HepG2 (cell line): ENCODE data around the gene BAZ1B. TPM values are rescaled to one million over a fixed set of nuclear protein-coding genes. Genes with fewer than 3 reads are reported as not detected.
A peak's percentile ranks its signal among the peaks of the same experiment; 100 is the strongest.

Experiments
- MAFF ChIP-seq: IDR thresholded peaks from 2 replicates; pipeline ENCODE4 v1.6.1; 2011; ENCODE audit warnings: low read depth, low read length, improper control_type of control experiment
- MIXL1 ChIP-seq: IDR thresholded peaks from 2 replicates; pipeline ENCODE4 v1.6.1; 2016
- NKX3-1 ChIP-seq: sonication (generic); formaldehyde crosslinking; IDR thresholded peaks from 2 replicates; pipeline ENCODE4 v1.5.0; 2020; ENCODE audit warnings: missing genetic modification reagents
- PCBP2 ChIP-seq: fragments of 200-400 bp; formaldehyde crosslinking; optimal IDR thresholded peaks from 2 replicates; pipeline ENCODE3; 2018; ENCODE audit warnings: low read length, low read depth; ENCODE audit not compliant: poor library complexity, severe bottlenecking
- SP1 ChIP-seq, 2 experiments: fragments of 450-650 bp in 1 of 2; sonication (generic) in 1 of 2; formaldehyde crosslinking in 1 of 2; IDR thresholded peaks; 2 replicates each; pipeline versions ENCODE4 v1.4.0 to v1.6.1; 2016 to 2020; ENCODE audit warnings: missing genetic modification reagents in 1 of 2
- SP4 ChIP-seq: sonication (generic); formaldehyde crosslinking; IDR thresholded peaks from 2 replicates; pipeline ENCODE4 v1.8.1; 2023; ENCODE audit warnings: mild to moderate bottlenecking, missing genetic modification reagents
- SRSF1 ChIP-seq: fragments of 200-400 bp; formaldehyde crosslinking; optimal IDR thresholded peaks from 2 replicates; pipeline ENCODE3; 2017; ENCODE audit warnings: mild to moderate bottlenecking, low read depth, low read length, moderate library complexity
- TOE1 ChIP-seq: sonication (generic); formaldehyde crosslinking; IDR thresholded peaks from 2 replicates; pipeline ENCODE4 v1.4.0; 2020; ENCODE audit warnings: mild to moderate bottlenecking, missing genetic modification reagents
- ZBTB21 ChIP-seq: sonication (generic); formaldehyde crosslinking; IDR thresholded peaks from 2 replicates; pipeline ENCODE4 v1.4.0; 2020; ENCODE audit warnings: missing genetic modification reagents
- ZC3H4 ChIP-seq: sonication (generic); formaldehyde crosslinking; IDR thresholded peaks from 2 replicates; pipeline ENCODE4 v1.4.0; 2020; ENCODE audit warnings: missing genetic modification reagents, borderline replicate concordance
- ZNF460 ChIP-seq: sonication (generic); formaldehyde crosslinking; IDR thresholded peaks from 2 replicates; pipeline ENCODE4 v1.5.1; 2020; ENCODE audit warnings: missing genetic modification reagents, mild to moderate bottlenecking, borderline replicate concordance
- ZNF546 ChIP-seq: sonication (generic); formaldehyde crosslinking; conservative IDR thresholded peaks from 2 replicates; pipeline ENCODE4 v1.8.1; 2023; ENCODE audit warnings: mild to moderate bottlenecking, missing genetic modification reagents
- ZNF549 ChIP-seq: sonication (generic); formaldehyde crosslinking; IDR thresholded peaks from 2 replicates; pipeline ENCODE4 v1.5.0; 2020; ENCODE audit warnings: missing genetic modification reagents
- ZNF552 ChIP-seq: sonication (generic); formaldehyde crosslinking; IDR thresholded peaks from 2 replicates; pipeline ENCODE4 v1.9.0; 2022; ENCODE audit warnings: missing genetic modification reagents, mild to moderate bottlenecking, borderline replicate concordance
- ZNF75D ChIP-seq: sonication (generic); formaldehyde crosslinking; IDR thresholded peaks from 2 replicates; pipeline ENCODE4 v1.8.1; 2023; ENCODE audit warnings: missing genetic modification reagents, mild to moderate bottlenecking, borderline replicate concordance
- polyA plus RNA-seq, 8 experiments: library from polyadenylated mRNA; depleted of rRNA in 3 of 8; stranded (reverse) in 7 of 8; unstranded in 1 of 8; fragments of >200 nt; fragmentation: Illumina TruSeq in 4 of 8; extraction: Trizol in 4 of 8; gene quantifications; 2 replicates each; pipeline versions ENCODE4 v1.2.1 to v1.2.3, GENCODE V29; 2011 to 2016; ENCODE audit warnings: low read depth in 4 of 8, missing spikeins in 1 of 8, mixed read lengths in 1 of 8; ENCODE audit not compliant: insufficient read depth in 1 of 8
- total RNA-seq, 5 experiments: library from RNA; depleted of rRNA; stranded (reverse); fragments of >200 nt; fragmentation: Illumina TruSeq; extraction: Trizol; gene quantifications; 2 replicates each; pipeline ENCODE4 v1.2.3, GENCODE V29; 2016; ENCODE audit warnings: low read depth in 1 of 5
- TF ChIP-seq, protein P1 (sequence below): IDR thresholded peaks from 2 replicates; pipeline ENCODE4 v1.6.1; 2016; ENCODE audit warnings: low read depth, missing genetic modification reagents, missing compliant biosample characterization
- TF ChIP-seq, protein P2 (sequence below): sonication (generic); formaldehyde crosslinking; IDR thresholded peaks from 2 replicates; pipeline ENCODE4 v1.5.1; 2020; ENCODE audit warnings: missing genetic modification reagents, mild to moderate bottlenecking, borderline replicate concordance
- TF ChIP-seq, protein P3 (sequence below): sonication (generic); formaldehyde crosslinking; IDR thresholded peaks from 2 replicates; pipeline ENCODE4 v1.5.0; 2020; ENCODE audit warnings: missing genetic modification reagents
- TF ChIP-seq, protein P4 (sequence below): sonication (generic); formaldehyde crosslinking; IDR thresholded peaks from 2 replicates; pipeline ENCODE4 v1.5.0; 2020; ENCODE audit warnings: missing genetic modification reagents

BAZ1B gene
- total and polyA plus RNA-seq, 2 of the 13 experiments (the other 11 are each of a cell fraction or from before 2014, with no cell fraction given), result 18.6 to 69.4 TPM

GRCh38 chr7:73557397-73558257, 35.5 kb upstream of the BAZ1B start, which contains the start of gene BCL7B (continued):
- TF ChIP-seq, protein P1, sequence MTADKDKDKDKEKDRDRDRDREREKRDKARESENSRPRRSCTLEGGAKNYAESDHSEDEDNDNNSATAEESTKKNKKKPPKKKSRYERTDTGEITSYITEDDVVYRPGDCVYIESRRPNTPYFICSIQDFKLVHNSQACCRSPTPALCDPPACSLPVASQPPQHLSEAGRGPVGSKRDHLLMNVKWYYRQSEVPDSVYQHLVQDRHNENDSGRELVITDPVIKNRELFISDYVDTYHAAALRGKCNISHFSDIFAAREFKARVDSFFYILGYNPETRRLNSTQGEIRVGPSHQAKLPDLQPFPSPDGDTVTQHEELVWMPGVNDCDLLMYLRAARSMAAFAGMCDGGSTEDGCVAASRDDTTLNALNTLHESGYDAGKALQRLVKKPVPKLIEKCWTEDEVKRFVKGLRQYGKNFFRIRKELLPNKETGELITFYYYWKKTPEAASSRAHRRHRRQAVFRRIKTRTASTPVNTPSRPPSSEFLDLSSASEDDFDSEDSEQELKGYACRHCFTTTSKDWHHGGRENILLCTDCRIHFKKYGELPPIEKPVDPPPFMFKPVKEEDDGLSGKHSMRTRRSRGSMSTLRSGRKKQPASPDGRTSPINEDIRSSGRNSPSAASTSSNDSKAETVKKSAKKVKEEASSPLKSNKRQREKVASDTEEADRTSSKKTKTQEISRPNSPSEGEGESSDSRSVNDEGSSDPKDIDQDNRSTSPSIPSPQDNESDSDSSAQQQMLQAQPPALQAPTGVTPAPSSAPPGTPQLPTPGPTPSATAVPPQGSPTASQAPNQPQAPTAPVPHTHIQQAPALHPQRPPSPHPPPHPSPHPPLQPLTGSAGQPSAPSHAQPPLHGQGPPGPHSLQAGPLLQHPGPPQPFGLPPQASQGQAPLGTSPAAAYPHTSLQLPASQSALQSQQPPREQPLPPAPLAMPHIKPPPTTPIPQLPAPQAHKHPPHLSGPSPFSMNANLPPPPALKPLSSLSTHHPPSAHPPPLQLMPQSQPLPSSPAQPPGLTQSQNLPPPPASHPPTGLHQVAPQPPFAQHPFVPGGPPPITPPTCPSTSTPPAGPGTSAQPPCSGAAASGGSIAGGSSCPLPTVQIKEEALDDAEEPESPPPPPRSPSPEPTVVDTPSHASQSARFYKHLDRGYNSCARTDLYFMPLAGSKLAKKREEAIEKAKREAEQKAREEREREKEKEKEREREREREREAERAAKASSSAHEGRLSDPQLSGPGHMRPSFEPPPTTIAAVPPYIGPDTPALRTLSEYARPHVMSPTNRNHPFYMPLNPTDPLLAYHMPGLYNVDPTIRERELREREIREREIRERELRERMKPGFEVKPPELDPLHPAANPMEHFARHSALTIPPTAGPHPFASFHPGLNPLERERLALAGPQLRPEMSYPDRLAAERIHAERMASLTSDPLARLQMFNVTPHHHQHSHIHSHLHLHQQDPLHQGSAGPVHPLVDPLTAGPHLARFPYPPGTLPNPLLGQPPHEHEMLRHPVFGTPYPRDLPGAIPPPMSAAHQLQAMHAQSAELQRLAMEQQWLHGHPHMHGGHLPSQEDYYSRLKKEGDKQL, result peak; percentile 41; the same call in 1 of the 2 replicates
- TF ChIP-seq ZNF552 (CRISPR knock-in tag) (peak; percentile 95), ZNF546 (CRISPR knock-in tag) (peak; percentile 95), SP1 (IDR thresholded peaks at IDR 0.05) (no peak), SP1 (CRISPR knock-in tag; IDR thresholded peaks at IDR 0.05) (0 out of 2 replicates have a peak, but pooled peaks have one; percentile 37), ZNF460 (CRISPR knock-in tag) (peak; percentile 17; the same call in 1 of the 2 replicates), PCBP2 (no peak), ZNF549 (0 out of 2 replicates have a peak, but pooled peaks have one; percentile 32), TOE1 (CRISPR knock-in tag) (peak; percentile 91; the same call in 1 of the 2 replicates), SP4 (CRISPR knock-in tag) (no peak), ZNF75D (CRISPR knock-in tag) (no peak), ZBTB21 (CRISPR knock-in tag) (no peak), MAFF (no peak), ZC3H4 (peak; percentile 86), NKX3-1 (peak; percentile 99), SRSF1 (peak; percentile 65), MIXL1 (CRISPR knock-in tag) (no peak)
- TF ChIP-seq, protein P2, sequence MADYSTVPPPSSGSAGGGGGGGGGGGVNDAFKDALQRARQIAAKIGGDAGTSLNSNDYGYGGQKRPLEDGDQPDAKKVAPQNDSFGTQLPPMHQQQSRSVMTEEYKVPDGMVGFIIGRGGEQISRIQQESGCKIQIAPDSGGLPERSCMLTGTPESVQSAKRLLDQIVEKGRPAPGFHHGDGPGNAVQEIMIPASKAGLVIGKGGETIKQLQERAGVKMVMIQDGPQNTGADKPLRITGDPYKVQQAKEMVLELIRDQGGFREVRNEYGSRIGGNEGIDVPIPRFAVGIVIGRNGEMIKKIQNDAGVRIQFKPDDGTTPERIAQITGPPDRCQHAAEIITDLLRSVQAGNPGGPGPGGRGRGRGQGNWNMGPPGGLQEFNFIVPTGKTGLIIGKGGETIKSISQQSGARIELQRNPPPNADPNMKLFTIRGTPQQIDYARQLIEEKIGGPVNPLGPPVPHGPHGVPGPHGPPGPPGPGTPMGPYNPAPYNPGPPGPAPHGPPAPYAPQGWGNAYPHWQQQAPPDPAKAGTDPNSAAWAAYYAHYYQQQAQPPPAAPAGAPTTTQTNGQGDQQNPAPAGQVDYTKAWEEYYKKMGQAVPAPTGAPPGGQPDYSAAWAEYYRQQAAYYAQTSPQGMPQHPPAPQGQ (CRISPR knock-in tag), result no peak
- TF ChIP-seq, protein P3, sequence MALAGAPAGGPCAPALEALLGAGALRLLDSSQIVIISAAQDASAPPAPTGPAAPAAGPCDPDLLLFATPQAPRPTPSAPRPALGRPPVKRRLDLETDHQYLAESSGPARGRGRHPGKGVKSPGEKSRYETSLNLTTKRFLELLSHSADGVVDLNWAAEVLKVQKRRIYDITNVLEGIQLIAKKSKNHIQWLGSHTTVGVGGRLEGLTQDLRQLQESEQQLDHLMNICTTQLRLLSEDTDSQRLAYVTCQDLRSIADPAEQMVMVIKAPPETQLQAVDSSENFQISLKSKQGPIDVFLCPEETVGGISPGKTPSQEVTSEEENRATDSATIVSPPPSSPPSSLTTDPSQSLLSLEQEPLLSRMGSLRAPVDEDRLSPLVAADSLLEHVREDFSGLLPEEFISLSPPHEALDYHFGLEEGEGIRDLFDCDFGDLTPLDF, result peak; percentile 74; the same call in 1 of the 2 replicates
- TF ChIP-seq, protein P4, sequence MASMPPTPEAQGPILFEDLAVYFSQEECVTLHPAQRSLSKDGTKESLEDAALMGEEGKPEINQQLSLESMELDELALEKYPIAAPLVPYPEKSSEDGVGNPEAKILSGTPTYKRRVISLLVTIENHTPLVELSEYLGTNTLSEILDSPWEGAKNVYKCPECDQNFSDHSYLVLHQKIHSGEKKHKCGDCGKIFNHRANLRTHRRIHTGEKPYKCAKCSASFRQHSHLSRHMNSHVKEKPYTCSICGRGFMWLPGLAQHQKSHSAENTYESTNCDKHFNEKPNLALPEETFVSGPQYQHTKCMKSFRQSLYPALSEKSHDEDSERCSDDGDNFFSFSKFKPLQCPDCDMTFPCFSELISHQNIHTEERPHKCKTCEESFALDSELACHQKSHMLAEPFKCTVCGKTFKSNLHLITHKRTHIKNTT (CRISPR knock-in tag), result no peak
